Stimulated activated CD8-positive, alpha-beta memory T cell treated with anti-CD3 and anti-CD28 coated beads, Interleukin-15, amount 100 ng/mL, for 1 hour (primary cell): ENCODE data around the gene MLANA.

Experiments
- DNase-seq: peaks from one replicate; pipeline ENCODE4 v3.0.0-alpha.2; 2020; ENCODE audit warnings: low read depth

The MLANA gene

DNA sequence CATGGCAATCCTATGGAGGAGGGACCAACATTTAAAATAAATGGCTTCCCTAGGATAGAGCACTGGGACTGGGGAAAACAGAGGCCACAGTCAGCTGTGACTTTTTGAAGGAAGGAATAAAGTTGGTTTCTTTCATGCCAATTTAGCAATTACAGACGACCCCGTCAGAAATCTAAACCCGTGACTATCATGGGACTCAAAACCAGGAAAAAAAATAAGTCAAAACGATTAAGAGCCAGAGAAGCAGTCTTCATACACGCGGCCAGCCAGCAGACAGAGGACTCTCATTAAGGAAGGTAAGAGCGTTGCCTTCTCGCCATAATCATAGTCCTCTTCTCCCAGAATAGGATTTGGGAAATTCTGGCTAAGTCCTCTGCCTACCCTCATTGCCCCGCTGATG is at the start of gene MLANA:
MLANA (plus strand) TSS at position 249 of the 400 bp plus-strand sequence. CDS start 1,586 bp downstream, outside the sequence.
- DNase-seq, result no peak

DNA sequence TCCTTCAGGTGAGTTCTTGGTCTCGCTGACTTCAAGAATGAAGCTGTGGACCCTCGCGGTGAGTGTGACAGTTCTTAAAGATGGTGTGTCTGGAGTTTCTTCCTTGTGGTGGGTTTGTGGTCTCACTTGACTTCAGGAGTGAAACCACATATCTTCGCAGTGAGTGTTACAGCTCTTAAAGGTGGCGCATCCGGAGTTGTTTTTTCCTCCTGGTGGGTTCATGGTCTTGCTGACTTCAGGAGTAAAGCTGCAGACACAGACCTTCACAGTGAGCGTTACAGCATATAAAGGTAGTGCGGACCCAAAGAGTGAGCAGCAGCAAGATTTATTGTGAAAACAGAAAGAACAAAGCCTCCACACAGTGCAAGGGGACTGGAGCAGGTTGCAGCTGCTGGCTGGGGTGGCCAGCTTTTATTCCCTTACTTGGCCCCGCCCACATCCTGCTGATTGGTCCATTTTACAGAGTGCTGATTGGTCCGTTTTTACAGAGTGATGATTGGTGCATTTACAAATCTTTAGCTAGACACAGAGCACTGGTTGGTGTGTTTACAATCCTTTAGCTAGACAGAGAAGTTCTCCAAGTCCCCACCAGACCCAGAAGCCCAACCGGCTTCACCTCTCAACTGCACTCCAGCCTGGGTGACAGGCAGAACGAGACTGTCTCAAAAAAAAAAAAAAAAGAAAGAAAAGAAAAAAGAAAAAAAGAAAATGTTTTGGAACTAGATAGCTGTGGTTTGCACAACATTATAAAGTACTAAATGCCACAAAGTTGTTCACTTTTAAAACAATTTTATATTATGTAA is 48.7 kb upstream of the MLANA start:
- peak; percentile 25 for DNase-seq

- no peak for DNase-seq
Measured at GRCh38 chr9:5842929-5843793, 47.5 kb upstream of the MLANA start.

GRCh38 chr9:5843794-5844471 is 46.8 kb upstream of the MLANA start:
- no peak for DNase-seq

GRCh38 chr9:5845157-5845531 is 45.5 kb upstream of the MLANA start:
- no peak for DNase-seq

- DNase-seq, result no peak
Measured at GRCh38 chr9:5846096-5846495, 44.6 kb upstream of the MLANA start.

DNA sequence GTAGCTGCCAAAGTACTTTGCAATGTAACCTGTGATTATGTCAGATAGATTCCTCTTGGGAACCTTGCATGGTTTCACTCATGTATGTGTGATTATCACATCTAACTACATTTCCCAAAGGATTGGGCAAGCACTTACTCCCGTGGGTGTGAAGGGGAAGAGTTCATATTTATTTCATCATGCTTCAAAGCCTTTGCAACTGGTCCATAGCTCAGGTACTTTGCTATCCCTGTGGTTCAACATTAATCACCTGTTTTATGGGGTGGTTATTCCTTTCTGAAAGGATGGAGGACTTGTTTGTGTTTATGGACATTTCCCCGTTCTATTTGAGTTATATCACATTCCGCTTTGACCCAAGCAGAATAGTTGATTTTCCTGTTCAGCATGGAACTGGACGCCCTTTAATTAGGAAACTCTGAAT is 44.2 kb upstream of the MLANA start:
- no peak for DNase-seq

- no peak for DNase-seq
Measured at GRCh38 chr9:5848372-5848882, 42.3 kb upstream of the MLANA start.

DNA sequence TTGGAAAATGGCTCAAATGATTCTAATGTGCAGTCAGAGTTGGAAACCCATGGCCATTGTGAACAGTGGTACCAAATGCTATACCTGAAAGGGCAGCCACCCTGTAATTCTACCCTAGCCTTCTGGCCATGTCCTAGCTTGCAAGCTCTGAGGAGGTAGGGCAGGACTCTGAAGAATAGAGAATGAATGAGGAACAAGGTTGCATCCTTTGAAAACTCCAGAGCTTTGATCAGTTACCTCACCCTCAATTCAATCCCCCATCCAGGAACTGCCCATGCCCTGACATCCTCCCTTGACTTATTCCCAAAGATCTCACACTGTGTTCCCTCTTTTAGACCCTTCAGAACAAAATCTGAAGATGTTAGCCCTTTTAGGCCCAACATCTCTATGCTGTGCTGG is 40.0 kb upstream of the MLANA start:
- DNase-seq, result no peak

DNA sequence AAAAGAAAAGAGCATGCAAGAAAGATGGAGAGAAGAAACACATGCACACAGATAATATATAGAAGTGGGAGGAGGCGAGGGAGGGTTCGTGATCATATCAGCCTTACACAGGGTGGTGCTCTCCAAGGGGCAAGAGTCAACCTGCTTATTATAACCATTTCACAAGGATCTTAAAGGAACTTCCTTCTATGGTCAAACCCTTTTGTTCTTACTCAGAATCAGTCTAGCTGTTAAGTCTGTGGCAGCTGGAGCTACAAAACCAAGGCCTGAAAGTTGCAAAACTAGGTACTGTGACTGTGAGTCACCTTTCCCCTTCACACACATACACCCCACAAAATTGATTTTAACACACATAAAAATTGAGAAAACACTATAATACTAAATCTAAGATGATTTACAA is 39.2 kb upstream of the MLANA start:
- no peak for DNase-seq

GRCh38 chr9:5852987-5853386 is 37.7 kb upstream of the MLANA start:
- no peak for DNase-seq

GRCh38 chr9:5853617-5854016 is 37.1 kb upstream of the MLANA start:
- no peak for DNase-seq

DNA sequence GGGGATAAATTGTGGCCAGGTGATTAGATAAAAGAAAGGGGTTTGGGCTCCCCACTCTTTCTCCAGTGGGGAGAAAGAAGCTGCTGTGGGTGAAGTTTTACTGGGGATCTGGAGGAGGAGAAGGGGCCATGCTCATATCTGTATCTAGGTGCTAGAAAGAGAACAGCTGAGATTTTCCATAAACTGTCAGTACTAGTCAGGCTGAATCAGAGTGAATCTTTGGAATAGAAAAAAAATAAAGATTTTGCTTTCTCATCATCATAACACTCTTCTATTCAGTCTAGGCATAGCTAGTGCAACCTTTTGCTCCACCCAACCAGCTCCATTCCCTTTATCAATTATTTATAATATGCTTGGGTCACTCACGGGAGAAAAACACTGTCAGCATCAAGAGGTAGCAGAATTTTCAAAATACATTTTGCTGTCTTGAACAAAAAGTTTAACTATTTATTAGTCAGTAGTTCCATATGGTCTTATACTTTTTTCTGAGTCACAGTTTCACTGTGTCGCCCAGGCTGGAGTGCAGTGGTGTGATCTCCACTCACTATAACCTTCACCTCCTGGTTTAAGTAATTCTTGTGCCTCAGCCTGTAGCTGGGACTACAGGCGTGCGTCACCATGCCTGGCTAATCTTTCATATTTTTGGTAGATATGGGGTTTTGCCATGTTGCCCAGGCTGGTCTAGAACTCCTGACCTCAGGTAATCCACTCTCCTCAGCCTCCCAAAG is 36.5 kb upstream of the MLANA start:
- DNase-seq, result no peak

GRCh38 chr9:5857928-5858327 is 32.8 kb upstream of the MLANA start:
- DNase-seq, result no peak

DNA sequence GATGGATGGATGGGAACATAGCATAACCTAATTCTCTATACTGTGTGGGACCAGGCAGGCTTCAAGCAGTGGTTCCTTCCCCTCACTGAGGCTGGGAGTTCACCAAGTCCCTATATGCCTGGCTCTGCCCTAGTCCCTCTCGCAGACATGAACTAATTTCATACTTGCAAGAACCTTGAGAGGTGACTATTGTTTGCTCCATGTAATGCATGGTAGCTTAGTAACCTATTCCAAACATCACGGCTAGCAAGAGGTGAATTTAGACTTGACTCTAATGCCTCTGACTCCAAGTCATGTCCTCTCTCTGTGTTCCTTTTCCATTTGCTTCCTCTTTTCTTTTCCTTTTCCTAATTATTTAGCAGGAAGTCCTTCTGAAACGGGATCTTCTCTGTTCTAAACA is 31.9 kb upstream of the MLANA start:
- no peak for DNase-seq

GRCh38 chr9:5863092-5863746 is 27.5 kb upstream of the MLANA start:
- no peak for DNase-seq

DNA sequence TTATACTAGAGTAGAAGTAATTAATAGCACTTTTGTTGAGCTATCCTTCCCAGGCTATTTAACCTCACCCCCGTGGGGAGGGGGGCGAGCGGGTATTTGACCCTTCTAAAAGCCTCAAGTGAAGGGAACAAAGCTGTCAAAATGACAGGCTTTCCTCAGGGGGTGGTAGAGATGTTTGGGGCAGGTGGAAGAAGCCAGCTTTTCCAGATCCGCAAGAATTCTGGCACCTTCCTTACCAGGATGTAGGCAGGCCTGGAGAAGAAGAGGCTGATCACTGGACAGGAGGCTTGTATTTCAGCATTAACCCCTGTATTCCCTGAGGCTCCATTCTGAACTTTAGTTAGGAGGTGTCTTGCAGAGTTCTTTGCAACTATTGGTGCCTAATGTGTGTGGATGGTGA is 26.2 kb upstream of the MLANA start:
- no peak for DNase-seq

GRCh38 chr9:5866272-5866671 is 24.4 kb upstream of the MLANA start:
- no peak for DNase-seq

- DNase-seq, result no peak
Measured at GRCh38 chr9:5866685-5867084, 24.0 kb upstream of the MLANA start.

GRCh38 chr9:5868235-5868634 is 22.5 kb upstream of the MLANA start:
- no peak for DNase-seq

DNA sequence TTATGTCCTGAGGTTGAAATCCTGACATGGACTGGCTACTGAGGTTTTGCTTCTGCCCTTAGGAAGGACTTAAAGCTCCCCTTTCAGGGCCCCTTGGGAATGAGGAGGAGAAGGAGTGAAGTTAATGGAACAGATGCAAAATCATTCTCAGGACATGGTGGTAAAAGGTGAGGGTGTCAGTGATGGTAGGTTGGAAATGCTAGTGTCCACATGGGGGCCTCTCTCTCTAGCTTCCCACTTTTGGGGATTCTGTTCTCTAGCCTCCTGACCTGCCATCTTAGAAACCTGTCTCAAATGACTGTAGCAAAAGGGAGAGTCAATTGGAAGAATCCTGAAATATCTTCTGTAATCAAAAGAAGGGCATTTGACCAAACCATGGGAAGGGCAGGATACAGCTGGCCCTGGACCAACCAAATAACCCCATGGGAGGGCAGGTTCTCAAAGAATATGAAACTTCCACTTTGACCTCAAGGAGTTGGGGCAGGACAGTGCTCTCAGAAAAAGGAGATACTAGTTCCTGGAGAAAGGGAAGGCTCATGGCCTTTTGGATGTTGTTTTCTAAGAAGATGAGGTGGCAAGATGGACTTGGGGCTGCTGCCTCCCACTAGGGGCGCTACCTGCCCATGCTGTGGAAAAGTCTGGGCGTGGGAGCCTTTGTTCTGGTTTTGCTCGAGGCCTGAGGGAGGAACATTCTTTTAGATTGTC is 21.2 kb upstream of the MLANA start:
- no peak for DNase-seq
